Activated gamma-delta T cell (primary cell): ENCODE results near the gene POM121C.
"Not testable (repeated sequence)": the region's sequence is repeated elsewhere in the genome, so short reads cannot be mapped to it uniquely, and the experiment has no call there.

Experiments
- DNase-seq: peaks from one replicate; lab custom pipeline; 2025; lab: John Stamatoyannopoulos, UW

The POM121C gene

DNA sequence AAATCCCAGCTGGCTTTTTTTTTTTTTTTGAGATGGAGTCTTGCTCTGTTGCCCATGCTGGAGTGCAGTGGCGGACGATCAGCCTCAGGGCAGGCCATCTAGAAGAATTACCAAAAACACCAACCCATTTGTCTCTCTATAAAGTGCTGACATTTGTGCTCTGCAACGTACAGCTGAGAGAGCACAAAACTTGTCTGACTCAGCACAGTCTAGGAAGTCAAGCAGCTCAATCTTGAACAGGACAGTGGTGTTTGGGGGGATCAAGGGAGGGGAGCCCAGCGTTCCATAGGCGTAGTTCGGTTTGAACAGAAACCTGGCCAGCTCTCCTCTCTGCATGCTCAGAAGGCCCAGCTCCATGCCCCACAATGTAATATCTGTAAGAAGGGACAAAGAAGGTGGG is 92.9 kb downstream of the POM121C start:
- not testable (repeated sequence) for DNase-seq

GRCh38 chr7:75374519-75375317 is 111.4 kb downstream of the POM121C start:
- DNase-seq = not testable (repeated sequence)

GRCh38 chr7:75374144-75374518 is 112.0 kb downstream of the POM121C start:
- DNase-seq = not testable (repeated sequence)

GRCh38 chr7:75367313-75367712 is 118.8 kb downstream of the POM121C start:
- not testable (repeated sequence) for DNase-seq
